IMR-90 (cell line): ENCODE measurements around the gene PCDHGA2. TPM values are rescaled to one million over a fixed set of nuclear protein-coding genes. Genes with fewer than 3 reads are reported as not detected.
"Not testable (repeated sequence)": the region's sequence is repeated elsewhere in the genome, so short reads cannot be mapped to it uniquely, and the experiment has no call there.

Experiments
- ATAC-seq: fragments of 200-7000 bp; cut with Tn5 transposase; 2 replicates; pipeline ENCODE4 v1.9.1; 2020; ENCODE audit warnings: low read depth, mild to moderate bottlenecking, moderate library complexity
- BruUV-seq: library from RNA; stranded (reverse); fragments of 400-500 nt; replicated peaks from 2 replicates; lab custom pipeline; 2021; lab: Mats Ljungman, UMichigan
- CTCF ChIA-PET: fragments of 300-600 bp; formaldehyde crosslinking; extraction: SDS; loops from one replicate; lab custom pipeline; 2021; ENCODE audit warnings: antibody characterized with exemption; lab: Yijun Ruan, JAX
- POLR2A ChIA-PET: fragments of 300-600 bp; sonication (Branson Sonifier 250); formaldehyde crosslinking; loops from one replicate; lab custom pipeline; 2022; ENCODE audit warnings: antibody characterized with exemption; ENCODE audit not compliant: unreplicated experiment; lab: Charles Lee
- DNase-seq: peaks from one replicate; pipeline ENCODE4 v3.0.0; 2013
- H2AFZ ChIP-seq: replicated peaks from 2 replicates; pipeline ENCODE3; 2013; ENCODE audit warnings: low read length, mild to moderate bottlenecking; ENCODE audit not compliant: poor library complexity
- H2AK5ac ChIP-seq: 2 replicates; pipeline ENCODE4 v1.6.1; 2013; ENCODE audit warnings: low read depth, low read length, inconsistent platforms
- H2AK9ac ChIP-seq: replicated peaks from 2 replicates; pipeline ENCODE3; 2013; ENCODE audit warnings: mild to moderate bottlenecking, low read depth, low read length, moderate library complexity; ENCODE audit not compliant: poor library complexity
- H2BK120ac ChIP-seq: 2 replicates; pipeline ENCODE4 v1.6.1; 2013; ENCODE audit warnings: low read depth, low read length, inconsistent platforms
- H2BK15ac ChIP-seq: 3 replicates; pipeline ENCODE4 v1.6.1; 2013; ENCODE audit warnings: low read depth, low read length, inconsistent platforms
- H2BK20ac ChIP-seq: 2 replicates; pipeline ENCODE4 v1.6.1; 2013; ENCODE audit warnings: low read depth, mild to moderate bottlenecking, inconsistent platforms, low read length, moderate library complexity
- H2BK5ac ChIP-seq: 2 replicates; pipeline ENCODE4 v1.6.1; 2013; ENCODE audit warnings: mild to moderate bottlenecking, low read depth, low read length, inconsistent platforms; ENCODE audit not compliant: poor library complexity, severe bottlenecking
- H3K14ac ChIP-seq: replicated peaks from 2 replicates; pipeline ENCODE4 v1.6.1; 2013; ENCODE audit warnings: low read depth, low read length, inconsistent platforms
- H3K18ac ChIP-seq: 2 replicates; pipeline ENCODE4 v1.6.1; 2013; ENCODE audit warnings: low read depth, low read length, control low read depth
- H3K23ac ChIP-seq: 2 replicates; pipeline ENCODE4 v1.6.1; 2013; ENCODE audit warnings: low read depth, low read length, inconsistent platforms
- H3K27ac ChIP-seq: 2 replicates; pipeline ENCODE4 v1.5.1; 2013; ENCODE audit warnings: mild to moderate bottlenecking, control low read depth, low read length; ENCODE audit not compliant: insufficient read depth
- H3K27me3 ChIP-seq: 2 replicates; pipeline ENCODE4 v1.6.1; 2013; ENCODE audit warnings: low read length; ENCODE audit not compliant: control insufficient read depth, insufficient read depth
- H3K36me3 ChIP-seq: 2 replicates; pipeline ENCODE4 v1.6.1; 2013; ENCODE audit warnings: low read length, mixed read lengths; ENCODE audit not compliant: control insufficient read depth, insufficient read depth
- H3K4ac ChIP-seq: 2 replicates; pipeline ENCODE4 v1.6.1; 2013; ENCODE audit warnings: low read depth, low read length, inconsistent platforms
- H3K4me1 ChIP-seq: 2 replicates; pipeline ENCODE4 v1.6.1; 2013; ENCODE audit warnings: low read length, mixed read lengths; ENCODE audit not compliant: control insufficient read depth, insufficient read depth
- H3K4me2 ChIP-seq: 2 replicates; pipeline ENCODE4 v1.6.1; 2013; ENCODE audit warnings: low read depth, mild to moderate bottlenecking, control low read depth, low read length, moderate library complexity
- H3K4me3 ChIP-seq: 2 replicates; pipeline ENCODE4 v1.5.1; 2013; ENCODE audit warnings: low read depth, mild to moderate bottlenecking, control low read depth, low read length, moderate library complexity; ENCODE audit not compliant: insufficient read depth
- H3K56ac ChIP-seq: 2 replicates; pipeline ENCODE4 v1.6.1; 2013; ENCODE audit warnings: low read length, inconsistent platforms; ENCODE audit not compliant: insufficient read depth; ENCODE audit errors: extremely low read depth
- H3K79me1 ChIP-seq, 2 experiments: 2 replicates each; pipeline ENCODE4 v1.6.1; 2013; ENCODE audit warnings: low read length in 2 of 2, inconsistent platforms in 1 of 2, low read depth in 1 of 2
- H3K9ac ChIP-seq: 2 replicates; pipeline ENCODE4 v1.6.1; 2013; ENCODE audit warnings: low read depth, low read length, control low read depth
- H3K9me1 ChIP-seq: 2 replicates; pipeline ENCODE4 v1.6.1; 2013; ENCODE audit warnings: low read length, inconsistent platforms; ENCODE audit not compliant: insufficient read depth
- H3K9me3 ChIP-seq: 2 replicates; pipeline ENCODE4 v1.6.1; 2013; ENCODE audit warnings: low read length; ENCODE audit not compliant: control insufficient read depth, insufficient read depth
- H4K20me1 ChIP-seq: 2 replicates; pipeline ENCODE4 v1.6.1; 2013; ENCODE audit warnings: low read length, inconsistent platforms; ENCODE audit not compliant: insufficient read depth
- H4K5ac ChIP-seq: 2 replicates; pipeline ENCODE4 v1.6.1; 2013; ENCODE audit warnings: mild to moderate bottlenecking, low read depth, low read length, control low read depth
- H4K8ac ChIP-seq, 2 experiments: 2 replicates each; pipeline ENCODE4 v1.6.1; 2013; ENCODE audit warnings: low read depth in 2 of 2, low read length in 2 of 2, control low read depth in 1 of 2, inconsistent platforms in 1 of 2
- H4K91ac ChIP-seq: 2 replicates; pipeline ENCODE4 v1.6.1; 2013; ENCODE audit warnings: low read depth, low read length, inconsistent platforms; ENCODE audit not compliant: insufficient read depth
- CTCF ChIP-seq: conservative IDR thresholded peaks from 2 replicates; pipeline ENCODE4 v1.5.1; 2012; ENCODE audit warnings: mild to moderate bottlenecking, low read depth, low read length, improper control_type of control experiment
- RAD21 ChIP-seq: IDR thresholded peaks from 2 replicates; pipeline ENCODE4 v1.6.1; 2012; ENCODE audit warnings: low read length, improper control_type of control experiment
- SMC3 ChIP-seq: fragments of 150-350 bp; IDR thresholded peaks from 2 replicates; pipeline ENCODE4 v1.6.1; 2016; ENCODE audit warnings: low read depth, mild to moderate bottlenecking, antibody characterized with exemption, low read length, moderate library complexity
- WGBS, 2 experiments: methylation state at CpG; one replicate each; pipeline versions ENCODE4 v1.1.5 to v1.1.7; 2013; ENCODE audit warnings: missing lambda C conversion rate in 2 of 2; ENCODE audit not compliant: insufficient read length in 1 of 2; ENCODE audit errors: extremely low coverage in 2 of 2; 5-methylcytosine and 5-hydroxymethylcytosine counted together
- dilution Hi-C: fragments of 300-500 bp; cut with HindIII; formaldehyde crosslinking; loops from one replicate; pipeline ENCODE4 v1.14.3; 2018; ENCODE audit warnings: low sequenced_read_pairs; ENCODE audit not compliant: unreplicated experiment
- in situ Hi-C: fragments of 300-500 bp; cut with MboI; formaldehyde crosslinking; loops from 3 replicates; pipeline ENCODE4 v1.14.3; 2019; ENCODE audit warnings: low sequenced_read_pairs, inconsistent platforms, mixed read lengths
- intact Hi-C: fragments of 100-400 bp; cut with micrococcal nuclease; formaldehyde crosslinking; loops from 2 replicates; pipeline ENCODE4 v1.10.0; 2022
- polyA plus RNA-seq, 3 experiments: library from polyadenylated mRNA; depleted of rRNA; stranded (reverse); fragments of >200 nt; gene quantifications; 2 replicates each; pipeline ENCODE4 v1.2.3, GENCODE V29; 2012; ENCODE audit warnings: low replicate concordance in 1 of 3
- total RNA-seq: library from RNA; depleted of rRNA; stranded (reverse); fragments of >200 nt; gene quantifications from 2 replicates; pipeline ENCODE4 v1.2.3, GENCODE V29; 2012

PCDHGA2 gene
- total and polyA plus RNA-seq, 2 of the 4 experiments (the other 2 are of a cell fraction), result 3.4 to 3.6 TPM

GRCh38 chr5:141387557-141388311, 49.2 kb downstream of the PCDHGA2 start, which contains the start of gene PCDHGB4:
TSS of gene PCDHGB4 (plus strand) at chr5:141387698. CDS start at chr5:141387885, 187 bp downstream.
- WGBS, 2 experiments, result 0% methylated on average over 2 of the region's 40 CpGs; no CpG with 5 or more reads in 1 of the 2 experiments
- Histone ChIP-seq H3K27ac (peak within 1 kb of the TSS; percentile 36; the same call in 1 of the 2 replicates), H3K9ac (peak within 1 kb of the TSS; percentile 68), H3K9me3 (peaks cover 48% of the 10 kb centered on the region), H3K36me3 (peaks cover 11% of the 10 kb centered on the region), H3K4me2 (peak within 1 kb of the TSS; percentile 71; the same call in 1 of the 2 replicates), H3K56ac (peak within 1 kb of the TSS; percentile 43; the same call in 1 of the 2 replicates), H4K8ac (peak within 1 kb of the TSS in 1 of 2 experiments; percentile 40; a peak in 2 of 4 replicates), H3K79me1 (peaks cover 7 to 11% of the 10 kb centered on the region in 2 experiments; a peak in 3 of 4 replicates), H3K4me3 (peak within 1 kb of the TSS; percentile 61)
- POLR2A ChIA-PET, H3K14ac ChIP-seq, H2AFZ ChIP-seq, H4K20me1 ChIP-seq, dilution Hi-C loops, H3K9me1 ChIP-seq, in situ Hi-C loops, intact Hi-C loops, H2AK9ac ChIP-seq, BruUV-seq, H3K4me1 ChIP-seq, H2BK120ac ChIP-seq, H2AK5ac ChIP-seq, H2BK20ac ChIP-seq, H4K91ac ChIP-seq, H2BK15ac ChIP-seq, H3K23ac ChIP-seq, H2BK5ac ChIP-seq, H3K18ac ChIP-seq, H3K4ac ChIP-seq, CTCF ChIA-PET, H3K27me3 ChIP-seq, H4K5ac ChIP-seq: not testable (repeated sequence)
- TF ChIP-seq CTCF (peak; percentile 49), RAD21 (peak; percentile 44), SMC3 (peak; percentile 7; the same call in 1 of the 2 replicates)
- ATAC-seq (peak; percentile 67), DNase-seq (peak; percentile 47)
